Measurements from ENCODE around the gene ACR. TPM values are rescaled to one million over a fixed set of nuclear protein-coding genes. Genes with fewer than 3 reads are reported as not detected.

ACR gene
- total and polyA plus RNA-seq, 8 donors: 0.34 to 0.92 (median 0.40) TPM; not detected in 5

DNA sequence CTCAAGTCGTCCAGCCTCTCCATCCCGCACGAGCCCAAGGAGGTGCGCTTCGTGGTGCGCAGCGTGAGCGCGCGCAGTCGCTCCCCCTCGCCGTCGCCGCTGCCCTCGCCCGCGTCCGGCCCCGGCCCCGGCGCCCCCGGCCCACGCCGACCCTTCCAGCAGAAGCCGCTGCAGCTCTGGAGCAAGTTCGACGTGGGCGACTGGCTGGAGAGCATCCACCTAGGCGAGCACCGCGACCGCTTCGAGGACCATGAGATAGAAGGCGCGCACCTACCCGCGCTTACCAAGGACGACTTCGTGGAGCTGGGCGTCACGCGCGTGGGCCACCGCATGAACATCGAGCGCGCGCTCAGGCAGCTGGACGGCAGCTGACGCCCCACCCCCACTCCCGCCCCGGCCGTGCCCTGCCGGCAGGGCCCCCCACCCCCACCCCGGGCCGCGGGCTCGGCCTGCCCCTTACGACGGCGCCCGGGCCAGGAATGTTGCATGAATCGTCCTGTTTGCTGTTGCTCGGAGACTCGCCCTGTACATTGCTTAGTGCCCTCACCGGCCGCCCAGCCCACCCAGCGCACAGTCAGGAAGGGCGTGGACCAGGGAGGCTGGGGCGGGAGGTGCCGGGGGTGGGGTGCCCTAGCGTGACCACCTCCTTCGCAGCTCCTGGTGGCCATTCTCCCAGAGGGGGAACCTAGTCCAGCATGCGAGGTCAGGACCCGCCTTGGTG is 6.9 kb upstream of the ACR start:
- peak in 5 of 6 donors; percentile 2 to 49 (median 24) for DNase-seq
- WGBS, 2 donors: 19 to 30% methylated on average over 73 to 76 of the region's 76 CpGs
- ATAC-seq: peak in 1 of 4 donors; percentile 3
- no peak overlapping the region for H3K27ac ChIP-seq
- no peak overlapping the region for H3K4me3 ChIP-seq
- TF ChIP-seq, protein P1, sequence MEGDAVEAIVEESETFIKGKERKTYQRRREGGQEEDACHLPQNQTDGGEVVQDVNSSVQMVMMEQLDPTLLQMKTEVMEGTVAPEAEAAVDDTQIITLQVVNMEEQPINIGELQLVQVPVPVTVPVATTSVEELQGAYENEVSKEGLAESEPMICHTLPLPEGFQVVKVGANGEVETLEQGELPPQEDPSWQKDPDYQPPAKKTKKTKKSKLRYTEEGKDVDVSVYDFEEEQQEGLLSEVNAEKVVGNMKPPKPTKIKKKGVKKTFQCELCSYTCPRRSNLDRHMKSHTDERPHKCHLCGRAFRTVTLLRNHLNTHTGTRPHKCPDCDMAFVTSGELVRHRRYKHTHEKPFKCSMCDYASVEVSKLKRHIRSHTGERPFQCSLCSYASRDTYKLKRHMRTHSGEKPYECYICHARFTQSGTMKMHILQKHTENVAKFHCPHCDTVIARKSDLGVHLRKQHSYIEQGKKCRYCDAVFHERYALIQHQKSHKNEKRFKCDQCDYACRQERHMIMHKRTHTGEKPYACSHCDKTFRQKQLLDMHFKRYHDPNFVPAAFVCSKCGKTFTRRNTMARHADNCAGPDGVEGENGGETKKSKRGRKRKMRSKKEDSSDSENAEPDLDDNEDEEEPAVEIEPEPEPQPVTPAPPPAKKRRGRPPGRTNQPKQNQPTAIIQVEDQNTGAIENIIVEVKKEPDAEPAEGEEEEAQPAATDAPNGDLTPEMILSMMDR (IDR thresholded peaks at IDR 0.05): no peak
- no peaks in the 10 kb centered on the region for H3K36me3 ChIP-seq
- FAIRE-seq: no peak
- H3K4me1 ChIP-seq: no peaks in the 10 kb centered on the region
- intact Hi-C loops (cut with DNase I): no loop called here
- H3K9me3 ChIP-seq: no peaks in the 10 kb centered on the region
- peaks cover 0 to 10% (median 0%) of the 10 kb centered on the region in 4 donors for H3K27me3 ChIP-seq

DNA sequence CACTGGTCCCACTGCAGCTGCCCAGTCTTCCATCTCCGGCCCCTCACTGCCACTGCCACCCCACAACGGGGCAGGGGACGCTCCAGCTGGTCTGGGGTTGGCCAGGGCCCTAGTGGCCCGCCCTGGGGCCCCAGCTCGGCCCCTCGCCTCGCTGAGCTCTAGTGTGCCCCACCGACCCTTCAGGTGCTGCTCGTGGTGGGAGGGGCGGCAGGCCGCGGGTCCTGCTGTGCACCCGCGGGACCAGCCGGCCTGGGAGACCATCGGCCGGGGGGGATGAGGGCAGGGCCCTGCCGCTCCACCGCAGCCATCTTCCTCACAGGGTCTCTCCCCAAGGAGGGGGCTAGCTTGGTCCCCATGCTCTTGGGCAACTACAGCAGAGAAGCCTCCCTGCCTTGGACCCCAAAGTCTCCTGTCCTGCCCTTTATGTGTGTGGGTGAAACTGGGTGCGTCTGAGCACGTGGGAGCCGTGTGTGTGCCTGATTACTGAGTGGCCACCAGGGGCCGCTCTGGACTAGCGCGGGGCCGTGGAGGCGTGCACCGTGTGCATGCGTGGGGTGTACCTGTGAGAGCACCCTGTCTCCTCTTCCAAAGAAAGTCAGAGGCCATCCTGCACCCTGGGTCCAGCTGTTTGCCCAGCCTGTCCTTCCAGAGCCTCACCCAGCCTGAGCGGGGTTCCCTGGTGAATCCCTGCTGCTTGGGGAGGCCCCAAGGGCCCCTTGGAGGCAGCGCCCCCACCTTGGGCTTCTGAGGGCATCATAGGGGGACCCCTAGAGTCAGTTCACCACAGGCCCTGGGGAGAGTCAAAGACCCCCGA is 6.0 kb upstream of the ACR start:
- Histone ChIP-seq H3K4me1 (no peaks in the 10 kb centered on the region), H3K36me3 (no peaks in the 10 kb centered on the region), H3K27ac (no peak overlapping the region), H3K4me3 (no peak overlapping the region), H3K27me3 (peaks cover 0 to 10% (median 0%) of the 10 kb centered on the region in 4 donors), H3K9me3 (no peaks in the 10 kb centered on the region)
- ATAC-seq: peak; percentile 84 to 95 (median 88)
- no peak for FAIRE-seq
- 24 to 26% methylated on average over 29 to 32 of the region's 32 CpGs for WGBS, 2 donors
- intact Hi-C loops (cut with DNase I): no loop called here
- TF ChIP-seq, protein P1 (IDR thresholded peaks at IDR 0.05): peak; percentile 52 to 68 (median 60)
- peak in 5 of 6 donors; percentile 21 to 81 (median 53) for DNase-seq

DNA sequence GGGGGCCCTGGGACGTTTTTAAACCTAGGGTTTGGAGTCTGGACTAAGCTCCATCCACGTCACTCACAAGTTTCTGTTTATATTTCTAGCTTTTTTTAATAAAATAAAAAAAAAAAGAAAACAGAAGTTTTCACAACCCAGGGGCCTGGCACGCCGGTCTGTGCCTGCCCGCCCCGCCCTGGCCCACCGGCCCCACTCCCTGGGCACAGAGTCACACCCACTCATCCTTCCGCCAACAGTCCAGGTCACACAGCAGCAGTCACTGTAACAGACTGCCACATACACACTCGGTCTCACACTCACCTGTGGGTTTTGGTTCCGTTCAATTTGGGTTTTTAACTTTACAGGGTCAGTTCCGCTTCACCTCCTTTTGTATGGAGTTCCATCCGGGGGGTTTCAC is 5.3 kb upstream of the ACR start:
- intact Hi-C loops (cut with DNase I): no loop called here
- no peaks in the 10 kb centered on the region for H3K4me1 ChIP-seq
- no peak overlapping the region for H3K27ac ChIP-seq
- DNase-seq (peak in 2 of 6 donors; percentile 21 to 22), FAIRE-seq (no peak), ATAC-seq (no peak)
- H3K4me3 ChIP-seq: no peak overlapping the region
- 65 to 71% methylated on average over 12 of the region's 12 CpGs for WGBS, 2 donors
- H3K27me3 ChIP-seq: peaks cover 0 to 10% (median 0%) of the 10 kb centered on the region in 4 donors
- no peaks in the 10 kb centered on the region for H3K9me3 ChIP-seq
- TF ChIP-seq, protein P1 (IDR thresholded peaks at IDR 0.05): no peak
- H3K36me3 ChIP-seq: no peaks in the 10 kb centered on the region

DNA sequence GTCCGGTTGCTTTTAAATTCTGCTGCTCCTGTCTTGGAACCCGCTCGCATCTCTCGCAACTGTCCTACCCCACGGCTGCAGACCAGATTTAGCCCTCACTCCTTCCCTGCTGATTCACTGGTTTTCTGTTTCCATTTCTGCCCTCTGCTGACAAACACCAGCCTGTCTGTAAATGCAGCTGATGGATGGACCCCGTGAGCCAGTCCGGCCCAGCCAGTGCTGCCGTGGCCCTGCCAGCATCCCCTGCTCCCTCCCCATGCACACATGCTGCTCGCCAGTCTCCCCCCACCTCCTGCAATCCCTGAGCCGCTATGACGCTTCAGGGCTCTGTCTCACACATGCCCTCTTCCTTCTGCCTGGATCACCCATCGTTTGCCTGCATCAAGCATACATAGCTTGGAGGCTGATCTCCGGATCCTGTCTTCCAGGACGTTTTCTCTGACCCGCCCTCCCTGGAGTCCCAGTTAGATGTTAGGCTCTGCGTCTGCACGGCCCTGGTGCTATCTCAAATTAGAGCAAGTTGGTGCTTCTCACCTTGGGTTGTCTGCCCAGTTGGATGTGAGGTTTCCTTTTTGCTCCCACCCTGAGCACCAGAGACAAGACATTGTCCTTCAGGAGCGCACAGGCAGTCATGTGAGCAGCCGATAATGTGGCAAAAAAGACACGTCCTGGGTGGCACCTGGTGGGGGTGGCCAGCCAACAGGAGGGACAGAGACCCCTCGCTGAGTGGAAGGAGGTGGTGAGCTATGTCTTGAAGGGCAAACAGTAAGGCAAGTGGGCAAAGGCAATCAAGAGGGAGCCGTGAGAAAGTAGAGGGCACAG is 4.3 kb upstream of the ACR start:
- ATAC-seq (no peak), DNase-seq (peak in 3 of 6 donors; percentile 5 to 46 (median 9)), FAIRE-seq (no peak)
- no peaks in the 10 kb centered on the region for H3K9me3 ChIP-seq
- WGBS, 2 donors: 32 to 43% methylated on average over 22 of the region's 22 CpGs
- TF ChIP-seq, protein P1 (IDR thresholded peaks at IDR 0.05): no peak
- H3K4me1 ChIP-seq: no peaks in the 10 kb centered on the region
- no peaks in the 10 kb centered on the region for H3K36me3 ChIP-seq
- intact Hi-C loops (cut with DNase I): no loop called here
- H3K27ac ChIP-seq: no peak overlapping the region
- H3K27me3 ChIP-seq: peaks cover 0 to 10% (median 0%) of the 10 kb centered on the region in 4 donors
- H3K4me3 ChIP-seq: no peak overlapping the region
